NCI-H748 (cell line): ENCODE measurements around the gene CPLANE1.
"Not testable (repeated sequence)": the region's sequence is repeated elsewhere in the genome, so short reads cannot be mapped to it uniquely, and the experiment has no call there.

ENCODE experiments used
- DNase-seq: peaks from one replicate; lab custom pipeline; 2025; ENCODE audit not compliant: unreplicated experiment; lab: John Stamatoyannopoulos, UW

CPLANE1 gene

DNA sequence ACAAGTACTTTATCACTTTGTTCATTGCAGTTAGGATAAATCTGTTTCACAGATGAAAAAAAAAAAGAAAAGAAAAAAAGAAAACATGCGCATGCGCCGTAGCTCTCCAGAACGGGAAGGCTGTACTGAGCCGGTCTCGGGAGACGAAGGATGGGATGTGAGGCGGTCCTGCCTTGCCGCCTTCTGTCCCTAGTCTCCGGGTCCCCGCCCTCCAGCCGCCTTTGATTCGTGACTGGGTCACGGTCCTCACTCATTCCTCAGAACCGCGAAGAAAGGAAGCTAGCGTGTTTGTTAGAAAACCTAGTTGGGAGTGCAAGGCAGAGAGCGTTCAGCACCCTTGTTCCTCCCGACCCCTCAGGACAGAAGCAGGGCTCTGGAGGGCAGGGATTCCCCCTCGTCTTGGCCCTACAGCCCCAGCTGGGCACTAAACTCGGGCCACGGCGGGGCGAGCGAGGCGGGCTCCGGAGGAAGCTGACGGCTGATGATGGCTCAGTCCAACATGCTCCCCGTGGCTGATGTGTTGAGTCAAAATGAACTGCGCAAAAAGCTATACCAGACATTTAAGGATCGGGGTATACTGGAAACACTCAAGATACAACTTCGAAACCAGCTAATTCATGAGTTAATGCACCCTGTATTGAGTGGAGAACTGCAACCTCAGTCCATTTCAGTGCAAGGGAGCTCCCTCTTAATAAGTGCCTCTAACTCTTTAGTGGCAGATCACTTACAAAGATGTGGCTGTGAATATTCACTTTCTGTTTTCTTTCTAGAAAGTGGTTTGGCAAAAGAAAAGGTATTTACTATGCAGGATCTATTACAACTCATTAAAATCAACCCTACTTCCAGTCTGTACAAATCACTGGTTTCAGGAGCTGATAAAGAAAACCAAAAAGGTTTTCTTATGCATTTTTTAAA, 40.0 kb downstream of the CPLANE1 start:
- DNase-seq, result no peak

DNA sequence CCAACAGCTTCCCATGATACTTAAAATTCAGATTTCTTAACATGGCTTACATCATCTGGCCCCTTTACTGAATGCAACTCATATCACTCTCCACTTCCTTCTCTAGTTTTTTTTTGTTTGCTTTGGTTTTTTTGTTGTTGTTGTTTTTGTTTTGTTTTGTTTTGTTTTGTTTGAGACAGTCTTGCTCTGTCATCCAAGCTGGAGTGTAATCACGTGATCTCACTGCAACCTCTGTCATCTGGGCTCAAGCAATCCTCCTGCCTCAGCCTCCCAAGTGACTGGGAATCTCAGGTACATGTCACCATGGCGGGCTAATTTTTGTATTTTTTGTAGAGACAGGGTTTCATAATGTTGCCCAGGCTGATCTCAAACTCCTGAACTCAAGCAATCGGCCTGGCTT, 41.4 kb downstream of the CPLANE1 start:
- DNase-seq, result no peak

DNA sequence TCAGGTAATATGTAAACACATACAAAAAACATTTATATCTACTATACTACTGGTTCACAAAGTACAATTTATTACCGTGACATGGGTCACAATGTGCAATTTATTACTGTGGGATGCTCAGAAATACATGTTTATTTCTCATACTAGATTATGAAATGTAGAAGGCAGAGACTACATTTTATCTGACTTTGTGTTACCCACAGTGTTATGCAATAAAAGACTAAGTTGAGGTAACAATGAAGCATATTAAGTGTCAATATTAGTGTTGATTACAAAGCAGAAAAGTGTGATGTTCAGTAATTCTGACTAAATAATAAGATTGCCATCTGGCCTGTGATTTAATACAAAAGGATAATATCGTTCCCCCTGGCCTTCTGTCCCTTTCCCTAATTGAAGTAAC, 42.4 kb downstream of the CPLANE1 start:
- no peak for DNase-seq

DNA sequence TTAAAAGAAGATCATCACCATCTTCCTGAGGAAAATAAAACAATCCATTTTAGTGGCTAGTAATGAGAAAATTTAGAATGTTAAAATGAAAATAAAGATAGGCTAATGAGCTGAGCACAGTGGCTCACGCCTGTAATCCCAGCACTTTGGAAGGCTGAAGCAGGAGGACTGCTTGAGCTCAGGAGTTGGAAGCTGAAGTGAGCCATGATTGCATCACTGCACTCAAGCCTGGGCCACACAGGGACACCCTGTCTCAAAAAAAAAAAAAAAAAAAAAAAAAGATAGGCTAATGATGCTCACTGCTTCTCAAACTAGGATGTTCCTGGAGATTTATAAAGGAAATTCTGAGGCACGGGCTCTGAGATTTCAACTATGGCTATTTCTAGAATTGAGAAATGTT, 50.3 kb downstream of the CPLANE1 start:
- no peak for DNase-seq

DNA sequence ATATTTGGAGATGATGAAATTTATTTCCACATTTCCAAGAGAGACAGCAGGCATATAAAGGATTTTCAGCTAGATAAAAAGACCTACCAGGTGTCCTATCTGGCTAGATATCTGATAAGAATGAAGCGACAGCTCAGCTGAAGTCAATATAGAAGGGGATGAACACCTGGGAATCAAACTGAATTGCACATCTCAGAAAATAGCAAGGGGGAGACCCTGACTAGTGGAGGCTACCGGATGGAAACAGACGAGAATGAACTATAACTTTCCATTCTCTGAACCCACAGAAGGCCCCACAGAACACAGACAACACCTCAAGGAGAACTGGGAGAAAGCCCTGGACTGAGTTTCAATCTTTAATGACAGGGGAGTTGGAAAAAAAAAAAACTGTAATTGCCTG, 51.1 kb downstream of the CPLANE1 start:
- no peak for DNase-seq

DNA sequence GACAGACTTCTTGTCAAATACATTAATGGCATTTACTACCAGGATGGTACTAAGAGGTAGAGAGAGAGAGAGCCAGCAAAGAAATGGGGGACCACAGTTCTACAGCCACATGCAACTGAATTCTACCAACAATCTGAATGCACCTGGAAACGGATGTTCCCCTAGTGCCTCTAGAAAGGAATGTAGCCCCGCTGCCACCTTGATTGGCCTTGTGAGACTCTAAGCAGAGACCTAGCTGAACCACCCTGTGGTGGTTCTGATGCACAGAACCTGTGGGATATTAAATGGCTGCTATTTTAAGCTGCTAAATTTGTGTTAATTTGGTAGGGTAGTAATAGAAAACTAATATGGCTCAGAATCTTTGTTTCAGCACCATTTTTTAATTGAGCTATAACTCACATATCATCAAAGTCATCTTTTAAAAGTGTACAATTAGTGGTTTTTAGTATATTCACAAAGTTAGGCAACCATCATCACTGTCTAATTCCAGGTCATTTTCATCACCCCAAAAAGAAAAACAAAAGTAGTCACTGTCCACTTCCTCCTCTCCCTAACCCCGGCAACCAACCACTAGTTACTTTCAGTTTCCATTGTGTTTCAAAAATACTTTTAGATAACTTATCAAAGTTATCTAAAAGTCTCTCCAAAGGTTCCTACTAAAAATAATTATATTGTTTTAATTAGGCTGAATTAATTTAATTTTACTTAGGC, 51.7 kb downstream of the CPLANE1 start:
- no peak for DNase-seq

DNA sequence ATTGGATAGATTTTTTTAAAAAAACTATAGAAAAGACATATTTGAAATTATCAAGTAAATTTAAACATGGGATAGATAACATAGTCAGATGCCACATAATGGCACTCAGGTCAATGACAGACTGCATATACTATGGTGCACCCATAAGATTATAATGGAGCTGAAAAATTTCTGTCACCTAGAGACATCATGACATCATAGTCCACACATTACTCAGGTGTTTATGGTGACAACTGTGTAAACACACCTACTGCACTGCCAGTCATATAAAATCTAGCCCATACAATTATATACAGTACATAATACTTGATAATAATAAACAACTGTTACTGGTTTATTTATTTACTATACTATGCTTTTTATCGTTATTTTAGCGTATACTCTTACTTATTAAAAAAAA, 58.6 kb downstream of the CPLANE1 start:
- no peak for DNase-seq

DNA sequence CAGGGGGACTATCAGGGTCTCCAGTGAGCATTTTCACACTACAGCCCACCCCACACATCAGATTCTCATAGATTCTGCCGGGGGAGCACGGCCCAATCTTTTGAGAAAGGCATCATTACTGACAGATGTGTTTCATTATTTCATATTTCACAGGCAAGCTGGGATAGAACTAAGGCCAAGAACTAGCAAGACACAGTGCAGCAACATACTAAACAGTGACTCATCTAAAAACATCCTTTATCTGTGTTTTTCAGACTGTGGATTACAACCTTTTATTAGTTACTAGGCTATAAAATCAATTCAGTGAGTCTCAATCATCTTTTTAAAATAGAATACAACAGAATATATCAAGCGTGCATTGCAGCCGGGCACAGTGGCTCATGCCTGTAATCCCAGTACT, 59.8 kb downstream of the CPLANE1 start:
- DNase-seq, result no peak

DNA sequence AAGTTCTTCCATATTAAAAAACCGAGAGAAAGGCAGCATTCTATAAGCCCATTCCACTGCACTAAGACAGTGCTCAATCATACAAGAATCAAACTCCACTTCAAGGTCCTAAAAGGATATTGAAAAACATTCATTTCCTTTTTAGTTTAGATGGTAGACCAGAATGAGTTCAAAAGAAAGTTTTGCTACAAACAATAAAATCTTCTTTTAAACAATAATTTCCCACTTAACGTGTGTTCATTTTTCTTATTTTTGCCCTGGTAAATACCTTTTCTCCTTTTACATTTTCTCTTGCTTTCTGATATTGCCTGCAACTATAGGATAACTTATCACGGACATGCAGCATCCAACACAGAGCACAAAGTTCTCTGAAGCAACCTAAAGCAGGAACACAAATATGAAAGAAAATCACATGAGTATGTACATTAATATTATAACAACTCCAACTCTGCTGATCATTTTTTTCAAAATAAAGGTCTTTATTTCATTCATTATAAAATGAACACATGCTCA, 61.7 kb downstream of the CPLANE1 start:
- no peak for DNase-seq

DNA sequence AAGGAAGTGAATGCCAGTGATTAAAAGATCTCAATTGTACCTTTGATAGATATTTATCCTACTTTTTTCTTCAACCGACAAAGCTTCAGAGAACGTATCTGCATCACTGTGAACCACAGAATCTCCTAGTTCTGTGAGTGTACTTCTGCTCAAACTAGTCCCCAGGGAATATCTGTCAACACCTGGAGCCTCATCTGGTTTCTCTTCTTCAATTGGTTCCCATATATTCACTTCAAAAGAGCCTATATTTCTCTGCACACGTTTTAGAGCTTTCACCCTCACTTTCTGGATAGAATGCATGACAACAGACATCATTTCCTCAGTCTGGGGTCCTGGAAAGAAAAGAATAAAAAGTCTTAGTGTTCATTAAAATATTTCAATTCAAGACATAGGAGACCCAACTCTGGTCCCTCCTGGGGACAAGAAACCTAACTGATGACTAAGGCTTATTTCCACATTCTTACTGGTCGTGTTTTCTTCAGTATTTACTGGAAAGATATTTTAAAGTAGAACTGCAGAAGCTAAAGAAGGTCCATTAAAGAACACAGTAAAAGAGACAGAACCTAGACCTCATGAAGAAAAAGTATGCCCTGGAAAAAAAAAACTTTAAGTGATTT, 64.3 kb downstream of the CPLANE1 start:
- DNase-seq, result no peak

DNA sequence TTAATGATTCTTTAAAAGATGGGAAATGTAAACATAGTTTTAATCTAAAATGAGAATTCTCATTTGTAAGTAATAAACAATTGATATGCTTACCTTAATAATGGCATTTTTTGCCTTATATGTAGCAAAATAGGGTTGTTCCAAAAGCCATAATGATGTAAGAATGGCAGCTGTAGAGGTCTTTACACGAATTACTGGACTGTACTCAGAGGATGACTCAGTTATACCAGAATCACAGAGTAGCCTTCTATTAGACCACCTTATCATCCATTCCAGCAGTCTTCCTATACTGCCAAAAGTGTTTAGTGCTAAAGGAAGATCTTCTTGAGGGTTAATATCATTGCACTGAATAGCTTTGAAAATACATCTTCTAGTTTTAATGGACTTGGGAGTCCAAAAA, 66.5 kb downstream of the CPLANE1 start:
- no peak for DNase-seq

DNA sequence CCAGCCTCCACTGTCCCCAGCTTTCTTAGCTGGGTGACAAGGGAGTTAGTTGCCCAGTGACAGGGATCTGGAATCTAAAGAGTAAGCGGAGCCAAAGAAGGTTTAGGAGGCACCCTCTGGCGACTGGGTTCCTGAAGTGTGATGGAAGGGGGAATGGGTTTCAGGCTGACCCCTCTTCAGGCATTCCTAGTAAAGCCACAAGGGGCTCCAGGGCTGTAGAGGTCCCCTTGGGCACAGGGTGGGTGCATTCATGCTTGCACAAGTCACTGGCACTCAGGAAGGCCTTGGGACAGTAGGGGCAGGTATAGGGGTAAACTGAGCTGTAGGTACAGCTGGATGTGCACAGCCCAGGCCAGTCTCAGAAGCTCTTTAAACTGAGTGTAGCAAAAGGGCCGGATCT, 74.2 kb downstream of the CPLANE1 start:
- no peak for DNase-seq

DNA sequence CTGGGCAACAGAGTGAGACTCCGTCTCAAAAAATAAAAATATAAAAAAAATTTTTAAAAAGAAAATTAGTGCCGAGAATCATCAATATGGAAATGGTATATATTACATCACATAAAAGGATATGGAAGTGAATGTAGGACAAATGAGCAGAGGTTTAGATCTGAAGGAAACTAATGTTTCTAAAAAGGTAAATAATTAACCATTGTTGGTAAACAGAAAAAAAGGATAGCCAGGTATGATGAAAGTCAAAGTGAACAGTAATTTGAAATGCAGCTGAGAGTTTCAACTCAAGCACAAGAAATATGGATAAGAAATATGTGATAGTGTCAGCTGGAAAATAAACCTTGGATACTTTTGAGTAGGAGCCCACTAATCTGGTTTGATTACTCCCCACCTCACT, 76.2 kb downstream of the CPLANE1 start:
- DNase-seq, result no peak

DNA sequence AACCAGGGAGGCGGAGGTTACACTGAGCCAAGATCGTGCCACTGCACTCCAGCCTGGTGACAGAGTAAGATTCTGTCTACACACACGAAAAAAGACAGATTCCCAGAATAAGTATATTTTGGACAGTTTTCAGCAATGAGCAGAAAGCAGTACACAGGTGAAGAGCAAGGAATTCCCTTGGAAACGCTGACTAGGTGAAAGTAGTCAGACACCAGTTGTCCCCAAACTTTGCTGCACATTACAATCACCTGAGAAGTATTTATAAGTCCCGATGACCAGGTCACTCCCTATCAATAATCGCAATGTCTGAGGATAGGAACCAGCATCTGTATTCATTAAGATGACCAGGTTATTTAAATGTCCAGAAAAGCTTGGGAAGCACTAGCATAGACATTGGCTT, 78.3 kb downstream of the CPLANE1 start:
- DNase-seq, result no peak

DNA sequence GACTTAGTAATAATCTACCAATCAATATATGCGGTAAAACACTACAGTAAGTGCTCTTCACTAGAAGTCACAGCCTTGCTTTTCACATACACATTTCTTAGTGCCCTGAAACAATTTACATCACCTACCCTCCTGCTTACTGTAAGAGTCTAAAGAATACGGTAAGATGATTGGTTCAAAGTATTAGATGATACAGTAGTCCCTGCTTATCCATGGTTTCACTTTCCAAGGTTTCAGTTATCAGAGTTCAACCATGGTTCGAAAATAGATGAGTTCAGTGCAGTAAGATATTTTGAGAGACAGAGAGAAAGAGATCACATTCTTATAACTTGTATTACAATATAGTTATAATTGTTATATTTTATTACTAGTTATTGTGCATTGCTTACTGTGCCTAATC, 83.0 kb downstream of the CPLANE1 start:
- no peak for DNase-seq

DNA sequence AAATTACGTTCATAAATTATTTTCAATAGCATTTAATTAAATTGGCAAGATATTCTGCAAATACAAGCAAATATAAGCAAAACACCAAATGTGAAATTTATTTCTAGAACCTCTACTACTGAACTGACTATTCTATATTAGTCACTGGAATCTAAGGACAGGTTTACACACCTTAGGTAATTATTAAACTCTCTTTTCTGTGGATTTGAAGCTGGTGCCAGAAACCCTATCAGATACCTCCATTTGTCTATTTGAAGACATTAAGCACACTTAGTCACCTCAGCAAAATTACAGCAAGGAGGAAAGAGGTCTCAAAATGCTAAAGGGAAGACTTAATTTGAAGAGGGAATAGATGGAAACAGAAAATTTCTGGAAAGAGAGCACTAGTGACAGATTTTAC, 83.4 kb downstream of the CPLANE1 start:
- DNase-seq, result no peak

DNA sequence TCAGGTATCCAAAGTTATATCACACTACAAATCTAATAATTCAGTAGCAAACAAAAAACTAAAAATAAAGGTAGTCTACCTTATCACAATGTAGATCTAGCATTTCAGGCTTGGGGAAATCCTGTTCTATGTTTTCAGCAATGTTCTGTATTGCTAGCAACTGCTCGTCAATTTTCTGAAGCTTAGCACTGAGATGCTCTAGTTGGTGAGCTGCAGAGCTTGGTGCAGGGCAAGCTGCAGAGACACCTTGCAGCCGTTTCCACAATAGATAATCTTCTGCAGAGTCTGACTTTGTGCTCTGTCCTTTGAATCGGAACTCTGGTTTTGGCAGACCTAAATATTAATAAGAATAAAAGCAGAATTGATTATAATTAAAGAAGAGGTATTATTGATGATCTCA, 95.5 kb downstream of the CPLANE1 start:
- DNase-seq, result no peak

DNA sequence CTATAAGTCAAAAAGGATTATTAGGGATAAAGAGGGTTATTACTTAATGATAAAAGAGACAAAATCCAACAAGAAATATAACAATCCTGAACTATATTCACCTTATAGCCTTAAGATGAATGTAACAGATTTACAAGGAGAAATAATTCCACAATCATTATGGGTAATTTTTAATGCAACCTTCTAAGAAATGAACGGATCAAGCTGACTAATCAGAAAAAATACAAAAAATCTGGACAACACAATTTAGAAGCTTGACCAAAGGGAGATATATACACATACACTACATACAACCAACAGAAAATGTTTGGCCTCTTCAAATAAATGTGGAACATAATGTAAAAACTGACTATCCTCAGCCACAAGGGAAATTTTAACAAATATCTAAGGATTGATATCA, 102.3 kb downstream of the CPLANE1 start:
- no peak for DNase-seq

DNA sequence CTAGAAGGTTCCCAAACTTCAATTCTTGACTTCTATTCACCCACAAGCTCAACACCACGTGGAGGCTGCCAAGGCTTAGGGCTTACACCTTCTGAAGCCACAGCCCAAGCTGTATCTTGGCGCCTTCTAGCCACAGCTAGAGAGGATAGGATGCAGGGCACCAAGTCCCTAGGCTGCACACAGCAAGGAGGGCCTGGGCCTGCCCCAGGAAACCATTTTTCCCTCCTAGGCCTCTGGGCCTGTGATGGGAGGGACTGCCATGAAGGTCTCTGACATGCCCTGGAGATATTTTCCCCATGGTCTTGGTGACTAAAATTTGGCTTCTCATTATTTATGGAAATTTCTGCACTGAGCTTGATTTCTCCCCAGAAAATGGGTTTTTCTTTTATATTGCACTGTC, 112.5 kb downstream of the CPLANE1 start:
- no peak for DNase-seq

DNA sequence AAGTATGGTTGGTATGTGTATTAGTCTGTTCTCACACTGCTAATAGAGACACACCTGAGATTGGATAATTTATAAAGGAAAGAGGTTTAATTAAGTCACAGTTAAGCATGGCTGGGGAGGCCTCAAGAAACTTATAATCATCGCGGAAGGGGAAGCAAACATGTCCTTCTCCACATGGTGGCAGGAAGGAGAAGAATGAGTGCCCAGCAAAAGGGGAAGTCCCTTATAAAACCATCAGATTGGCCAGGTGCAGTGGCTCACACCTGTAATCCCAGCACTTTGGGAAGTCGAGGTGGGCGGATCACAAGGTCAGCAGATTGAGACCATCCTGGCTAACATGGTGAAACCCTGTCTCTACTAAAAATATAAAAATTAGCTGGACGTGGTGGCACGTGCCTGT, 113.9 kb downstream of the CPLANE1 start:
- DNase-seq, result not testable (repeated sequence)

DNA sequence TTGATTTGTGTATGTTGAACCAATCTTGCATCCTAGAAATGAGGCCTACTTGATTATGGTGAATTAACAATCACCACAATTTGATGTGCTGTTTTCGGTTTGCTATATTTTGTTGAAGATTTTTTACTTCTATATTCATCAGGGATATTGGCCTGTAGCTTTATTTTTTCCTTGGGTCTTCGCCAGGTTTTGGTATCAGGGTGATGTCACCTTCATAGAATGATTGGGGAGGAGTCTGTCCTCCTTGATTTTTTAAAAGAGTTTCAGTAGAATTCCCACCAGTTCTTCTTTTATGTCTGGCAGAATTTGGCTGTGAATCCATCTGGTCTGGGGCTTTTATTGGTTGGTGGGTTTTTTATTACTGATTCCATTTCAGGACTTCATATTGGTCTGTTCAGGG, 115.2 kb downstream of the CPLANE1 start:
- no peak for DNase-seq

DNA sequence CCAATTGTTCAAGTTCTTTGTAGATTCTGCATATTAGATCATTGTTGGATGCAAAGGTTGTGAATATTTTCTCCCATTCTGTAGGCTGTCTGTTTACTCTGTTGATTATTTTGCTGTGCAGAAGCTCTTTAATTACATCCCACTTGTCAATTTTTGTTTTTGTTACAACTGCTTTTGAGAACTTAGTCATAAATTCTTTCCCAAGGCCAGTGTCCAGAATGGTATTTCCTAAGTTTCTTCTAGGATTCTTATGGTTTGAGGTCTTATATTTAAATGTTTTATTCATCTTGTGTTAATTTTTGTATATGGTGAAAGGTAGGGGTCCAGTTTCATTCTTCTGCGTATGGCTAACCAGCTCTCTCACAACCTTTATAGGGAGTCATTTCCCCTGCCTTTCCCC, 116.5 kb downstream of the CPLANE1 start:
- DNase-seq, result no peak
